Measurements from ENCODE around the gene C1QTNF8.

The C1QTNF8 gene

GRCh38 chr16:1052721-1053120, 43.3 kb downstream of the C1QTNF8 start:
- H3K27ac ChIP-seq (replicated peaks) = no peak overlapping the region
- TF ChIP-seq SPI1 (IDR thresholded peaks at IDR 0.05; ENCODE audit: borderline replicate concordance, low read depth) (no peak), REST (IDR thresholded peaks at IDR 0.05; ENCODE audit: insufficient replicate concordance, low read depth) (no peak), POLR2AphosphoS5 (IDR thresholded peaks at IDR 0.05; ENCODE audit: low read depth) (no peak), CTCF (IDR thresholded peaks at IDR 0.05; ENCODE audit: insufficient read depth, low read length) (no peak), GABPA (IDR thresholded peaks at IDR 0.05; ENCODE audit: low read depth) (no peak)
- no peaks in the 10 kb centered on the region for H3K27me3 ChIP-seq (ENCODE audit: insufficient read depth, poor library complexity, severe bottlenecking)
- DNase-seq (ENCODE audit: low read depth in 1 of 2, low spot score in 1 of 2) = no peak
- no peak overlapping the region for H3K4me3 ChIP-seq (replicated peaks; ENCODE audit: insufficient read depth, low read length)

- TF ChIP-seq GABPA (IDR thresholded peaks at IDR 0.05; ENCODE audit: low read depth) (no peak), SPI1 (IDR thresholded peaks at IDR 0.05; ENCODE audit: borderline replicate concordance, low read depth) (no peak), POLR2AphosphoS5 (IDR thresholded peaks at IDR 0.05; ENCODE audit: low read depth) (no peak), CTCF (IDR thresholded peaks at IDR 0.05; ENCODE audit: insufficient read depth, low read length) (no peak), REST (IDR thresholded peaks at IDR 0.05; ENCODE audit: insufficient replicate concordance, low read depth) (no peak)
- DNase-seq (ENCODE audit: low read depth in 1 of 2, low spot score in 1 of 2) = no peak
- Histone ChIP-seq H3K4me3 (replicated peaks; ENCODE audit: insufficient read depth, low read length) (no peak overlapping the region), H3K27me3 (ENCODE audit: insufficient read depth, poor library complexity, severe bottlenecking) (no peaks in the 10 kb centered on the region), H3K27ac (replicated peaks) (no peak overlapping the region)
Measured at GRCh38 chr16:1051446-1051845, 44.6 kb downstream of the C1QTNF8 start.

GRCh38 chr16:1050921-1051320, 45.1 kb downstream of the C1QTNF8 start:
- TF ChIP-seq POLR2AphosphoS5 (IDR thresholded peaks at IDR 0.05; ENCODE audit: low read depth) (no peak), SPI1 (IDR thresholded peaks at IDR 0.05; ENCODE audit: borderline replicate concordance, low read depth) (no peak), REST (IDR thresholded peaks at IDR 0.05; ENCODE audit: insufficient replicate concordance, low read depth) (no peak), CTCF (IDR thresholded peaks at IDR 0.05; ENCODE audit: insufficient read depth, low read length) (no peak), GABPA (IDR thresholded peaks at IDR 0.05; ENCODE audit: low read depth) (no peak)
- no peak for DNase-seq (ENCODE audit: low read depth in 1 of 2, low spot score in 1 of 2)
- H3K4me3 ChIP-seq (replicated peaks; ENCODE audit: insufficient read depth, low read length) = no peak overlapping the region
- no peak overlapping the region for H3K27ac ChIP-seq (replicated peaks)
- H3K27me3 ChIP-seq (ENCODE audit: insufficient read depth, poor library complexity, severe bottlenecking) = no peaks in the 10 kb centered on the region
